Peyer's patch (tissue), 4 donors: Measurements from ENCODE around the gene LEKR1.

Experiments
- POLR2A ChIP-seq, 2 donors: fragments of 450-650 bp; IDR thresholded peaks; one replicate each; pipeline ENCODE4 v1.5.1; 2017; ENCODE audit warnings: antibody characterized with exemption in 2 of 2, mild to moderate bottlenecking in 2 of 2, moderate library complexity in 2 of 2
- TF ChIP-seq, protein P1 (sequence below), 6 experiments: fragments of 450-650 bp in 4 of 6; fragments of 200-600 bp in 2 of 6; sonication (generic) in 1 of 6; IDR thresholded peaks; one replicate each; pipeline ENCODE4 v1.5.1; 2017 to 2019; ENCODE audit warnings: antibody characterized with exemption in 6 of 6, mild to moderate bottlenecking in 3 of 6, moderate library complexity in 1 of 6

DNA sequence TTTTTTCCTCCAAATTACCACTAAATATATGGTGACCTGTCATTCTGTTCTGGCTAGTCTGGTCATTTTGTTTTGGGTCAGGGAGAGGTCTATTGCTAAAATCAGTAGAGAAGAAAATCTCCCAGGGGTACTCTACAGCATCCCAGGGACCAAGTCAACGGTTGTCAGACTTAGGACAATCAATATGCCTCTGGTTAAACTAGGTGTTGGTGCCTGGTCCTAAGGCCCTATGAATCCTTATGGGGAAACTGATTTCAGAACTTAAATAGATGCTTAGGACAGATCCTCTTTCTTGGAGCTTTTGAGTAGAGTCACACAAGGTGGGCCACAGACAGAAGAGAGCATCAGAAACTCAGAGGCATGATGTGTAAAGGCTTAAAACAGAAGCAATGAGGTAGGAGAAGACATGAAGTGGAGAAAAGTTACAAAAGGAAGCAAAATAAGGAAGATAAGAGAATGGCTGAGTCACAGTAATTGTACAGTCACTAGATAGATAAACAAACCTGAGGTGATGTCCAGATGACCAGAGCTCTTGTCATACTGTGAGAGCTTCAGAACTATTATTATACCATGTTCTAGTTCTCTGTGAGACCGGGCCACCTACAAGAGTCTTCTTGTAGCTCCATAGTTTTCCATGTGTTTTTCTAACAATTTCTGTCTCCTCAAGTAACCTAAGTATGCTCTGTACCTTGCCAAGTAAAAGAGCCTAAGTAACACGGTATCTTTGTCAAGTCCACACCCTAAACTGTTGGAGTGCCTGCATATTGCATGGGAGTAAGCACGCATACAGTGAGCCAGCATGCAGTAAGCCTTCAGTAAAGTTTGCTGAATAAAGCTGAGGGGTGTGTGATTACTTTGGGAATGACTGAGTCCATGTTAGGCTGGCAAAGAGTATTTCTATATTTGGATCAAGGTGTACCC is 44.6 kb upstream of the LEKR1 start:
- TF ChIP-seq, protein P1, sequence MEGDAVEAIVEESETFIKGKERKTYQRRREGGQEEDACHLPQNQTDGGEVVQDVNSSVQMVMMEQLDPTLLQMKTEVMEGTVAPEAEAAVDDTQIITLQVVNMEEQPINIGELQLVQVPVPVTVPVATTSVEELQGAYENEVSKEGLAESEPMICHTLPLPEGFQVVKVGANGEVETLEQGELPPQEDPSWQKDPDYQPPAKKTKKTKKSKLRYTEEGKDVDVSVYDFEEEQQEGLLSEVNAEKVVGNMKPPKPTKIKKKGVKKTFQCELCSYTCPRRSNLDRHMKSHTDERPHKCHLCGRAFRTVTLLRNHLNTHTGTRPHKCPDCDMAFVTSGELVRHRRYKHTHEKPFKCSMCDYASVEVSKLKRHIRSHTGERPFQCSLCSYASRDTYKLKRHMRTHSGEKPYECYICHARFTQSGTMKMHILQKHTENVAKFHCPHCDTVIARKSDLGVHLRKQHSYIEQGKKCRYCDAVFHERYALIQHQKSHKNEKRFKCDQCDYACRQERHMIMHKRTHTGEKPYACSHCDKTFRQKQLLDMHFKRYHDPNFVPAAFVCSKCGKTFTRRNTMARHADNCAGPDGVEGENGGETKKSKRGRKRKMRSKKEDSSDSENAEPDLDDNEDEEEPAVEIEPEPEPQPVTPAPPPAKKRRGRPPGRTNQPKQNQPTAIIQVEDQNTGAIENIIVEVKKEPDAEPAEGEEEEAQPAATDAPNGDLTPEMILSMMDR (IDR thresholded peaks at IDR 0.05): no peak
- TF ChIP-seq POLR2A (IDR thresholded peaks at IDR 0.05): no peak
